Adrenal gland (tissue), 12 donors: ENCODE measurements around the gene MED12. TPM values are rescaled to one million over a fixed set of nuclear protein-coding genes. Genes with fewer than 3 reads are reported as not detected.

Experiments
- DNase-seq, 7 donors: peaks; one replicate each; pipeline ENCODE4 v3.0.0-alpha.2; 2019 to 2020
- H3K27ac ChIP-seq, 5 donors: fragments of 200-600 bp; sonication (generic) in 4 of 5; 1 replicate in 3 of 5; 2 replicates in 2 of 5; pipeline versions ENCODE4 v1.5.1 to v1.8.0; 2016 to 2020; ENCODE audit warnings: mild to moderate bottlenecking in 1 of 5
- H3K27me3 ChIP-seq: fragments of 200-600 bp; 2 replicates; pipeline ENCODE4 v1.8.0; 2021
- H3K36me3 ChIP-seq, 2 donors: fragments of 200-600 bp; replicated peaks in 1 of 2; 1 replicate in 1 of 2; 2 replicates in 1 of 2; pipeline versions ENCODE4 v1.5.1 to v1.8.0; 2018 to 2022
- H3K4me1 ChIP-seq, 2 donors: fragments of 200-600 bp; replicated peaks in 1 of 2; 1 replicate in 1 of 2; 2 replicates in 1 of 2; pipeline versions ENCODE4 v1.5.1 to v1.8.0; 2018 to 2021
- H3K4me3 ChIP-seq, 4 donors: fragments of 200-600 bp; sonication (generic) in 3 of 4; one replicate each; pipeline ENCODE4 v1.5.1; 2016 to 2018
- H3K9me3 ChIP-seq, 3 donors: fragments of 200-600 bp; sonication (generic) in 1 of 3; replicated peaks in 1 of 3; 1 replicate in 2 of 3; 2 replicates in 1 of 3; pipeline versions ENCODE4 v1.5.1 to v1.8.0; 2016 to 2021
- POLR2A ChIP-seq, 2 donors: fragments of 450-650 bp; IDR thresholded peaks; one replicate each; pipeline ENCODE4 v1.6.1; 2017; ENCODE audit warnings: antibody characterized with exemption in 2 of 2, mild to moderate bottlenecking in 2 of 2, moderate library complexity in 1 of 2
- WGBS, 4 donors: extraction: QIAGEN DNeasy Blood & Tissue Kit in 2 of 4; methylation state at CpG; one replicate each; pipeline versions ENCODE4 v1.1.5 to v1.1.7; 2013 to 2017; 5-methylcytosine and 5-hydroxymethylcytosine counted together
- intact Hi-C, 2 donors: fragments of 100-400 bp; cut with DNase I; formaldehyde crosslinking; loops; one replicate each; pipeline versions ENCODE4 v1.14.1 to v1.15.0; 2022 to 2023
- polyA plus RNA-seq, 3 donors: library from polyadenylated mRNA; stranded (reverse); fragments of 200-250 nt in 2 of 3; fragments of 350-450 nt in 1 of 3; fragmentation: Illumina TruSeq in 1 of 3; extraction: RNeasy Lipid Tissue Mini Kit (QIAGEN cat#74804) in 1 of 3; gene quantifications; one replicate each; pipeline ENCODE4 v1.2.3, GENCODE V29; 2013 to 2014
- total RNA-seq, 9 donors: library from RNA; depleted of rRNA in 4 of 9; stranded (reverse); fragments of >200 nt in 4 of 9; fragments of 120-200 nt in 1 of 9; fragmentation: NEBNext Ultra II Directional in 1 of 9; extraction: Animal tissue kit (Norgen Biotek cat#: 25700) in 1 of 9; gene quantifications; one replicate each; pipeline versions ENCODE4 v1.1.0 to v1.2.4, GENCODE V29; 2013 to 2023
- TF ChIP-seq, protein P1 (sequence below), 6 experiments: fragments of 450-650 bp in 4 of 6; fragments of 200-600 bp in 2 of 6; sonication (generic) in 1 of 6; IDR thresholded peaks; 1 replicate in 5 of 6; 2 replicates in 1 of 6; pipeline versions ENCODE4 v1.5.1 to v1.8.0; 2016 to 2021; ENCODE audit warnings: antibody characterized with exemption in 6 of 6, mild to moderate bottlenecking in 2 of 6, moderate library complexity in 1 of 6
- donor health status: healthy with polysubstance abuse.
- donor health status: Bipolar disorder and iron deficiency.
- donor health status: DM: yes; HTN: yes; CAD: no.
- donor health status: DM: no; HTN: no; CAD: no.
- donor health status: DM: no; HTN: no; CAD: no.
- donor health status: DM: yes; HTN: yes; CAD: no.

The MED12 gene
- total and polyA plus RNA-seq, 12 donors, result 34.0 to 107 (median 78.4) TPM

DNA sequence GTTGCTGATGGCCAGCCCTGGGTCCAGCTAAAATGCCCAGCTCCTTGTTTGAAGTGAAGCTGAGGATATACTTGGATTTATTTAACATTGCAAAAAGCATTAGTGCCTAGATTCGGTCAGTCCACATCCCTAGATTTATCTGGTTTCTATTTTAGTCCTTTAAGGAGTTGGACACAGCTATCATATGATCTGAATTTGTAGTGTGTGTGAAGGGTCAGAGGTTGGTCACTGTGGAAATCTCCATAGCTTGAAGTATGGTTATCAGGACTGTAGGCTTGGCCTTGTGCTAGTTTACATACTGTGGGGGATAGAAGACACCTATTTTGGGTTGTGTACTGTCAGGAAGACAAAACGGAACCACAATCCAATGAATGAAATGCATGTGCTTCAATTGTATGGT lies 55.0 kb downstream of the MED12 start:
- H3K9me3 ChIP-seq, result no peaks in the 10 kb centered on the region
- peaks cover 6 to 9% of the 10 kb centered on the region in 2 donors for H3K4me1 ChIP-seq
- intact Hi-C loops, result no loop called here
- TF ChIP-seq POLR2A (IDR thresholded peaks at IDR 0.05), result no peak
- TF ChIP-seq, protein P1, sequence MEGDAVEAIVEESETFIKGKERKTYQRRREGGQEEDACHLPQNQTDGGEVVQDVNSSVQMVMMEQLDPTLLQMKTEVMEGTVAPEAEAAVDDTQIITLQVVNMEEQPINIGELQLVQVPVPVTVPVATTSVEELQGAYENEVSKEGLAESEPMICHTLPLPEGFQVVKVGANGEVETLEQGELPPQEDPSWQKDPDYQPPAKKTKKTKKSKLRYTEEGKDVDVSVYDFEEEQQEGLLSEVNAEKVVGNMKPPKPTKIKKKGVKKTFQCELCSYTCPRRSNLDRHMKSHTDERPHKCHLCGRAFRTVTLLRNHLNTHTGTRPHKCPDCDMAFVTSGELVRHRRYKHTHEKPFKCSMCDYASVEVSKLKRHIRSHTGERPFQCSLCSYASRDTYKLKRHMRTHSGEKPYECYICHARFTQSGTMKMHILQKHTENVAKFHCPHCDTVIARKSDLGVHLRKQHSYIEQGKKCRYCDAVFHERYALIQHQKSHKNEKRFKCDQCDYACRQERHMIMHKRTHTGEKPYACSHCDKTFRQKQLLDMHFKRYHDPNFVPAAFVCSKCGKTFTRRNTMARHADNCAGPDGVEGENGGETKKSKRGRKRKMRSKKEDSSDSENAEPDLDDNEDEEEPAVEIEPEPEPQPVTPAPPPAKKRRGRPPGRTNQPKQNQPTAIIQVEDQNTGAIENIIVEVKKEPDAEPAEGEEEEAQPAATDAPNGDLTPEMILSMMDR (IDR thresholded peaks at IDR 0.05), result no peak
- H3K27me3 ChIP-seq, result peaks cover 4% of the 10 kb centered on the region
- no peaks in the 10 kb centered on the region for H3K36me3 ChIP-seq
- no peak overlapping the region for H3K27ac ChIP-seq
- no peak overlapping the region for H3K4me3 ChIP-seq
- WGBS, 4 donors, result 54 to 64% (median 57%) methylated on average over 2 of the region's 2 CpGs
- no peak for DNase-seq

DNA sequence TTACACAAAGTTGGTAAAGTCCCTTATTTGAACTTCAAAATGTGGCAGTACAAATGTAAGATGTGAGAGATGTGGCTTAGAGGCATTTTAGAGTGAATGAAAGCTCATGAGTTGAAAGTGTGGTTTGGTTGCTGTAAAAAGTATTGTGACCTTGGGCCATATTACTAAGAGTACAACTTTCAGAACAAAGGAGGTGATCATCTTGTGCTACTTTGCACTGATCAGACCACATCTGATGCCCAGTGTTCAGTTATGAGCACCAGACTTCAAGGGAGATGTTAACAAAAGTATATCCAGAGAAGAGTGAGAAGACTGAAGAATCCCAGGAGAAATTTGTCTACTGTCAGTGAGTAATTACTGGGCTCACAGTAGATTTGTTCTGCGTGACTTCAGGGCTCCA lies 56.4 kb downstream of the MED12 start:
- peaks cover 6 to 9% of the 10 kb centered on the region in 2 donors for H3K4me1 ChIP-seq
- intact Hi-C loops, result no loop called here
- no peaks in the 10 kb centered on the region for H3K9me3 ChIP-seq
- no peaks in the 10 kb centered on the region for H3K27me3 ChIP-seq
- no peak for DNase-seq
- H3K27ac ChIP-seq, result no peak overlapping the region
- no peak for TF ChIP-seq POLR2A (IDR thresholded peaks at IDR 0.05)
- TF ChIP-seq, protein P1 (IDR thresholded peaks at IDR 0.05), result no peak
- 55 to 80% (median 69%) methylated on average over 1 of the region's 1 CpG for WGBS, 4 donors
- H3K4me3 ChIP-seq, result no peak overlapping the region
- no peaks in the 10 kb centered on the region for H3K36me3 ChIP-seq

DNA sequence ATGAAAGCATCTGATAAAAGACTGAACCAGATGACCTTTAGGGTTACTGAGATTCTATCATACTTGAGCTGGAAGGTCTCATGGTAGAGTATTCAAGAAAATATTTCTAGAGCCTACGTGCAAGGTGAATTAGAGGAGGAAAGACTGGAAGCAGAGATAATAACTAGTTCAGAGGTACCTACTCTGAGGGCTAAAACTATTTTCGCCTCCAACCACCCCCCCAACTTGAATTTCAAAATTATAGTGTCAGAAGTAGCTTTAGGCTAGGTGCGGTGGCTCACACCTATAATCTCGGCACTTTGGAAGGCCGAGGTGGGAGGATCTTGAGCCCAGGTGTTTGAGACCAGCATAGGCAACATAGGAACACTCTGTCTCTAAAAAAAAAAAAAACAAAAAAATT lies 57.1 kb downstream of the MED12 start:
- H3K9me3 ChIP-seq, result no peaks in the 10 kb centered on the region
- no peak for TF ChIP-seq POLR2A (IDR thresholded peaks at IDR 0.05)
- TF ChIP-seq, protein P1 (IDR thresholded peaks at IDR 0.05), result no peak
- no peak overlapping the region for H3K4me3 ChIP-seq
- H3K4me1 ChIP-seq, result peaks cover 6 to 9% of the 10 kb centered on the region in 2 donors
- H3K27ac ChIP-seq, result no peak overlapping the region
- H3K27me3 ChIP-seq, result no peaks in the 10 kb centered on the region
- 77 to 90% (median 85%) methylated on average over 5 of the region's 5 CpGs for WGBS, 4 donors
- intact Hi-C loops, result no loop called here
- no peak for DNase-seq
- H3K36me3 ChIP-seq, result no peaks in the 10 kb centered on the region

DNA sequence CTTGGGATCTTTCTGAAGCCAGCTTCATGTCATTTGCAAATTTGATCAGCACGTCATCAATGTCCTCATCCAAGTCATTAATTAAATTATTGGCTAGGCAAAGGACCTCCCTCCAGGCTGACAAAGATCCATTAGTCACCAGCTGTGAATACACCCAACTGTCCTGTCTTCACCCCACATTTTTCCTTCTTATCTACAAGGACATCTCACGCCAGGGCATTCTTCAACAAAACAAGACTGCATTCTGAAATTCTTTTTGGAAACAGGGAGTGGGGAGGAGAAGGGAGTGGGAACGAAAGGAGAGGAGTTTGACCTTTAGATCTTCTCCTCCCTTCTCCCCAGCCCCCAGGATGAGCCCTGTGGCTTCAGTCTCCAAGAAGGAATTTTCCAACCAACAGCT lies 58.9 kb downstream of the MED12 start:
- H3K27ac ChIP-seq, result peak overlapping the region; percentile 53 to 85 (median 70)

More for the DNA sequence above, 58.9 kb downstream of the MED12 start:
- peaks cover 6 to 9% of the 10 kb centered on the region in 2 donors for H3K4me1 ChIP-seq
- WGBS, 4 donors, result 20 to 35% (median 31%) methylated on average over 3 of the region's 3 CpGs
- no peak overlapping the region for H3K4me3 ChIP-seq
- TF ChIP-seq, protein P1 (IDR thresholded peaks at IDR 0.05), result no peak
- peak in 1 of 2 donors; percentile 46 for TF ChIP-seq POLR2A (IDR thresholded peaks at IDR 0.05)
- no peaks in the 10 kb centered on the region for H3K27me3 ChIP-seq
- DNase-seq, result peak in 6 of 7 donors; percentile 42 to 67 (median 56)
- no peaks in the 10 kb centered on the region for H3K36me3 ChIP-seq
- intact Hi-C loops, result no loop called here
- H3K9me3 ChIP-seq, result no peaks in the 10 kb centered on the region
